ENCODE data around the gene MYO1B.

The MYO1B gene

DNA sequence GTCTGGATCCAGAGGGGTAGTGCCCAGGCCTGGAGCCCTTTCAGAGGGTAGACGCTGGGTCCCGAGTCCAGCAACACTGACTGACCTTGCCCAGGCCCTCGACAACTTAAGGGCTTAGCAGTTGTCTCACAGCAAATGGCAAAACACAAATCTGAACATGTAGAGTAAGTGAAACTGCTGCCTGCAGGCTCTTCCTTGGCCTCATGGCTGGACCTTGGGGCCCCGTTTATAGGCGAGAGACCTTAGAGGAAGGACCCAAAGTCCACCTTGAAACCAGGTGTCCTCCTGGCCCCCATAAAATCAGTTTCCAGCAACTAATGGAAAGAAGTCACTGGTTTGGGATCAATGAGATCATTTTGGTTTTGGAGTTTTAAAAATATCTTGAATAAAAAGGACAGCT lies 154.4 kb downstream of the MYO1B start:
- no peak for DNase-seq (ENCODE audit: low read depth in 1 of 2, low spot score in 1 of 2)

DNA sequence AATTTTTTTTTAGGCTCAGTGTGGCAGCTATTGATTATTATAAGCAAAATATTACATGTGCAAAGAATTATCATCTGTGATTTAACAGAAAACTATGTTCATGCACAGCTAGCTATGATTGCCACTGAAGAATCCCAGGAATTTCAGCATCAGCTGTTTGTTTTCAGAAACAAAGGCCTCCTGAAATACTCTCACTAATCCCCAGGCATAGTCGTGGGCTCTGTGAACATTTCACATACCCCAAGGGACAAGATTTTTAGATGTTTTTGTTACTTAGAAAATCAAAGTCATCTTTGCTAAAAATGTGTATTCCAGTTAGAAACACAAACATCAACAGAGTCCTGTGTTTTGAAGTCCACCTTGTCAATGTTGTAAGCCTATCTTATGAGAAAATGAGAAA lies 156.1 kb downstream of the MYO1B start:
- DNase-seq (ENCODE audit: low read depth in 1 of 2, low spot score in 1 of 2), result no peak

GRCh38 chr2:191402966-191403565 lies 157.9 kb downstream of the MYO1B start:
- no peak for DNase-seq (ENCODE audit: low read depth in 1 of 2, low spot score in 1 of 2)

DNA sequence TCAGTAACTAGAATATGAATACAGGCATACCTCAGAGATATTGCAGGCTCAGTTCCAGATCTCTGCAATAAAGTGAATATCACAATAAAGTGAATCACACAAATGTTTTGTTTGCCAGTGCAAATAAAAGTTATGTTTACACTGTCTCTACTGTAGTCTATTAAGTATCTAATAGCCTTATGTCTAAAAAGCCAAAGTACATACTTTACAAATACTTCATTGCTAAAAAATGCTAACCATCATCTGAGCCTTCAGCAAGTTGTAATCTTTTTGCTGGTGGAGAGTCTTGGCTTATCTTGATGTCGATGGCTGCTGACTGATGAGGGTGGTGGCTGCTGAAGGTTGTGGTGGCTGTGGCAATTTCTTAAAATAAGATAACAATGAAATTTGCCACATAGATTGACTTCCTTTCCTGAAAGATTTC lies 159.4 kb downstream of the MYO1B start:
- no peak for DNase-seq (ENCODE audit: low read depth in 1 of 2, low spot score in 1 of 2)

DNA sequence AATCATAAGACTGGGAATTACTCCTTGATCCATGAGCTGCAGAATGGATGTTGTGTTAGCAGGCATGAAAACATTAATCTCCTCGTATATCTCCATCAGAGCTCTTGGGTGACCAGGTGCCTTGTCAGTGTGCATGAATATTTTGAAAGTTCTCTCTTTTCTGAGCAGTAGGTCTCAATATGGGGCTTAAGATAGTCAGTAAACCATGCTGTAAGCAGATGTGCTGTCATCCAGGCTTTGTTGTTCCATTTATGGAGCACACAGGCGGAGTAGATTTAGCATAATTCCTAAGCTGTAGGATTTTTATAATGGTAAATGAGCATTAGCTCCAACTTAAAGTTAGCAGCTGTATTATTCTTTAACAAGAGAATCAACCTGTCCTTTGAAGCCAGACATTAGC lies 160.3 kb downstream of the MYO1B start:
- no peak for DNase-seq (ENCODE audit: low read depth in 1 of 2, low spot score in 1 of 2)

- no peak for DNase-seq (ENCODE audit: low read depth in 1 of 2, low spot score in 1 of 2)
Observed at GRCh38 chr2:191410646-191411436, 165.6 kb downstream of the MYO1B start.

DNA sequence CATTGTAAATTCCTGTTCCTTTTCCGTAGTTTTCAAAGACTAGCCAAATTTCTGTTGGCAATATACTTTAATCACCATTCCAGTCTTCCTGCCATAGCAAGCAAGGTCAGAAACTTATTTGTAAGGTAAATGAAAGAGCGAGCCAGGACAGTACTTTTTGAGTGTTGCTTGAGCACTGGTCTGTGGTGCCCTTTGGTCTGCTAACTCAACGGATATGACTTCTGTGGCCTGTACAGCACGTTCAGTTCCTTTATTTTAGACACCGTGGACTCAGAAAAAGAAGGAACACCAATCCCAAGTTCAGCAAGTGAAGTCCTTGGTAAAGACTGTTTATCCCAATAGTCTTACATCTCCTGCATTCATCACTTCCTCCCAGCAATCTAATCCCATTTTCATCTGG lies 166.3 kb downstream of the MYO1B start:
- DNase-seq (ENCODE audit: low read depth in 1 of 2, low spot score in 1 of 2), result no peak

GRCh38 chr2:191412353-191412752 lies 167.1 kb downstream of the MYO1B start:
- DNase-seq (ENCODE audit: low read depth in 1 of 2, low spot score in 1 of 2), result no peak

DNA sequence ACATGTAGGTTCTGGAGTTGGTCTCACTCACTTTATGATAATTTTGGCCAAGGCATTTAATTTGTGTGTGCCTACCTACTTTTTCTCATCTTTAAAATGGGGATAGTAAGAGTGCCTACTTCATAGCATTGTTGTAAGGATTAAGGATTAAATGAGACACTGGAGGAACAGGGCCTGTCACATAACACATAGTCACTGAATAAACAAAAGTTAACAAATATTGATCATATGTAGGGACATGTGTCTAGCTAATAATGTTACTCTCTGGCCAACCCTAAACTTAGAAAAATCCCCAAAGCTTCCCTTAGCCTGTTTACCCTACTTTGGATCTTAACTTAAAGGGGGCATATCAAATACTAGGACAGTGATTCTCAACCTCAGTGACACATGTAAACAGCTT lies 169.9 kb downstream of the MYO1B start:
- no peak for DNase-seq (ENCODE audit: low read depth in 1 of 2, low spot score in 1 of 2)

DNA sequence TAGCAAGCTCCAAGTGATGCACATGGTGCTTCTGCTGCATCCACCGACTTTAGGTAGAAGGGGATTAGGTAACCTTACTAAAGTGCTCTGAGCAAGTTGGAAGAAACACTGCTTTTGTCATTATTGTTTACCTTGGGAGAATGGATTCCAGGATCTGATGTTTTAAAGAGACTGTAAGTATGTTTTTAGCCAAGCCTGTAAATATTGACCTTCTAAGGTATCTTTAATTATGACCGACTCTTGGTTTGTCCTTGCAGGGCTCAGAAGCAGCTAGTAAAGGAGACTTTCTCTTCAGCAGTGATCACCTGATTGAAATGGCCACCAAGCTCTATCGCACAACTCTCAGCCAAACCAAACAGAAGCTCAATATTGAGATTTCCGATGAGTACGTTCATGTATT lies 170.7 kb downstream of the MYO1B start:
- DNase-seq (ENCODE audit: low read depth in 1 of 2, low spot score in 1 of 2), result no peak

DNA sequence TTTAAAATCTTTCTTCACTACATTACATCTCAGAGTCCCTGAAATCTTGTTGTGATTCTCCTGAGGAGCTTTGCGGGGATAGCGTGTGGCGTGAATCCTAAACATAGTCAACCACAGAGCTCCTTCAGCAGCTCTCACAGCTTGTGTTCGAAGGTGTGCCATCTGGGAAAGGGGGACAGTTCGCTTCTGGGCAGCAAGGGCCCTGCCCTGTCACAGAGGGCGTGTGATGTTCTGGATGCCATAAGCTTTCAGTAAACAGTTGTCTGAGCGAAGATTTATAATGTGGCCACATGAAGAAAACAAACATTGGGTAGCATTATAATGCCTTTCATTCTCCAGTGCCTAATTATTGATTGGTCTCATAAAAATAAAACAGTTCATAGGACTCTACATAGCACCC lies 172.5 kb downstream of the MYO1B start:
- no peak for DNase-seq (ENCODE audit: low read depth in 1 of 2, low spot score in 1 of 2)

GRCh38 chr2:191421950-191422349 lies 176.7 kb downstream of the MYO1B start:
- no peak for DNase-seq (ENCODE audit: low read depth in 1 of 2, low spot score in 1 of 2)

DNA sequence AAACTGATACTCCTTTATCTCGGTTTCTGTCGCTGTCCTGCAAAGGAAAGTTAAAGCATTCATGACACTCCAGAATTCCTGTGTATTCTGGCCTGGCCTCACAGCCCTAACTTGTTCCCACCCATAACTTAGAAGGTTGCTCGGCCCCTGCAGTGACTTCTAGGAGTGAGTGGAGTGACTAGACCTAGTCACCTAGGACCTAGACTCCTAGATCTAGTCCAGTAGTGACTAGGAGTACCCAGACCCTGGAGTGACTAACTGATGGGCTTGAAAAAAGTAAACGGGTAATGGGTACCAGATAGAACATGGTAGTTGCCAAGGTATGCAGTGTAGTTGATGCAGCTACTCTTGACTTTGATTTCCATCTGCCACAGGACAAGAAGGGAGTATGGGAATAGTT lies 181.8 kb downstream of the MYO1B start:
- DNase-seq (ENCODE audit: low read depth in 1 of 2, low spot score in 1 of 2), result no peak

DNA sequence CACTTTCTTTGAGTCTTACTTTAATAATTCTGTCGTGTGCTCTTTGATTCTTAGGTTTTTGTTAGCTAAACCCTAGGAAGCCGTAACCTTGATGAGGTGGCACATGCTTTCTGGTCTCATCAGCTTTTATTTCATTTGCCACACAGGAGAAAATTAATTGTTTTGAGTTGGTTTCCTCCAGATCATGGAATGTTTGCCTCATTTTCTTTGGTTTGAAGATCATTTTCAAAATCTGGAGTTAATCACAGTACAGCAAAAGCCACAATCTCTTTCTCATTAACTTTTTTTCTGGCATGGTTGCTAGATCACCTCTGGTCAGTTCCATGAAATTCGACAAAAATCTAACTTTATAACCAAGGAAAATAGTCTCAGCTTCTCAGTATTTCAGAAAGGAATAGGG lies 182.9 kb downstream of the MYO1B start:
- DNase-seq (ENCODE audit: low read depth in 1 of 2, low spot score in 1 of 2), result no peak

DNA sequence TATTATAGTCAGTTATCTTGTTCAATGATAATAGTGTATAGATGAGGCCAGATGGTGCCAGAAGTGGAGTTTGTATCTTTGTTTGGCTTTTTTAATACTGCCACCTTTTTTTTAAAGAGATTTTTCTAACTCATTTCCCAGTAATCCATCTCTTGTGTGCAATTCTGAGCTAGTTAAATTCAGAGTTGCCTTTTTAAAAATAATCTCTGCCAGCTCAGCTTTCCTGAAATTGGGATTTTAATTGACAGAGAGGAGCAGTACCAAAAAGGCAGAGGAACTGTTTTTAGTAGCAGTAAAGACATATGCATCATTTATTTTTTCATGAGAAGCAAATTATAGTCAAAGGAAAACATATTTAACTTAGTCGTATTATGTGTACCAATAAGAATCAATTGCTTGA lies 185.3 kb downstream of the MYO1B start:
- DNase-seq (ENCODE audit: low read depth in 1 of 2, low spot score in 1 of 2), result no peak

- DNase-seq (ENCODE audit: low read depth in 1 of 2, low spot score in 1 of 2), result no peak
Observed at GRCh38 chr2:191432121-191432520, 186.9 kb downstream of the MYO1B start.

- DNase-seq (ENCODE audit: low read depth in 1 of 2, low spot score in 1 of 2), result no peak
Observed at GRCh38 chr2:191434072-191434471, 188.9 kb downstream of the MYO1B start.

DNA sequence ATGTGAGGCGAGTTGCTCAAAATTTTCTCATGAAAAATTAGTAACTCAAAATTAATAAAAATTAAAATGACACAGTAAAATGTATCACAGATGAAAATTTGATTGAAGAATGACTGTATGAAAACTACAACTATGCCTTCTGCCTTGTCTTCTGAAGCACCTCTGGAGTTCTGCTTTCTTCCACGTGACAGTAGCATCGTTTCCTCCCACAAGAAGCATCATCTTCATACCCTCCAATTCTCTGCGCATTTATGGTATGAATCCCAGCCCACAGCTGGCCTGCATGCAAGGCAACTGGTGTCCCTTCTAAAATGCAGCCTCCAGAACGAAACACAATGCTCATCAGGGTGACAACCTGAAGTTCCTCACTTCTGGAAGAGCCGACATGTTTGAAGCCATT lies 189.9 kb downstream of the MYO1B start:
- no peak for DNase-seq (ENCODE audit: low read depth in 1 of 2, low spot score in 1 of 2)

- no peak for DNase-seq (ENCODE audit: low read depth in 1 of 2, low spot score in 1 of 2)
Observed at GRCh38 chr2:191436368-191437055, 191.3 kb downstream of the MYO1B start.

DNA sequence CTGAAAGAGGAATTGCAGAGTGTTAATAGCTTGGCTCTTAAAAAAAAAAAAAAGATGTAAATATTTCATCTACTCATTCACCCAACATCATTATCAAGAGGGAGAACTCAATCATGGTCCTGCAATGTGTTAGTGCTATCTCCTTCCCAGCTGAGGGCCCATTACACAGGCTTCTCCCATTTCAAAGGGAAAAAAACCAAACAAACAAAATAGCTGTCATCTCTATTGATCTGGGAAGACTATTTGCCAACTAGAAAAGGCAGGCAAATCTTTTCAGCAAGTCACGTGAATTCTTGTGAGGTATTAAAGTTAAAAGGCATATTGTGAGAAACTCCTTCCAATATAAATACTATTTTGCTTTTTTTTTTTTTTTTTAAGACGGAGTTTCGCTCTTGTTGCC lies 194.3 kb downstream of the MYO1B start:
- DNase-seq (ENCODE audit: low read depth in 1 of 2, low spot score in 1 of 2), result no peak

DNA sequence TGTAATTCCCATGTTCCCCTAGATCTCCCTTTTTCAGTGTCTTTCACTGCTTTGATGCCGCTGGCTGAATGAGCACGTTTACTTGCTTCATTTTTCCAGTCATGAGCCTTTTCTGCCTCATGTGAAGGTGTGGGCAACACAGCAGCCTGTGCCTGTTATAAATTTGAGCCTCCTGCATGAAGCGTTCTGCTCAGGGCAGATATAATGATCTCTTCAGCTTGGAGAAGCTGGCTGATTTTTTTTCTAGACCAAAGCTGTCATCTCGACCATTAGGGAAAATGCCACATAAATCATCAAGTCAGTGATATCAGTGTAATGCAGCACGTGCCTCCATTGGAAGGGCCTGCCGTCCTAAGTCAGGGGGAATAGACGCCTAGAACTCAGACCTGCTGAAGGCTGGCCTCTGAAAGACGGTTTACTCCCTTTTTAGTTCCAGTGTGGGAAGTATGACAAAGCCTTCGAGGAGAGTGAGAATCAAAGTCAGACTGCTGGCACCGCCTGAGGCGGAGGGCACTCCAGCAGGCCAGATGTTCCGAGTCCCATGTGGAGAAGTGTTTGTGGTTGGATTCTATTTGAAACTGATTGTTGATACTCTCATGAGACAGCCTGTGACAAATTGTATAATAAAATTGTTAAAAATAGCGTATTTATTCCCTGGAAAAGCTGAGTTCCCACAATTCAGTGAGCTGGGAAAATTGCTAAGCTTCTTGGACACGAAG lies 196.5 kb downstream of the MYO1B start:
- DNase-seq (ENCODE audit: low read depth in 1 of 2, low spot score in 1 of 2), result no peak

GRCh38 chr2:191443446-191443845 lies 198.2 kb downstream of the MYO1B start:
- no peak for DNase-seq (ENCODE audit: low read depth in 1 of 2, low spot score in 1 of 2)
